HG02610 (cell line): ENCODE data around the gene PPARA.

ENCODE experiments used
- ATAC-seq: cut with Tn5 transposase; IDR thresholded peaks from one replicate; pipeline ENCODE4 v1.9.1; 2021; ENCODE audit warnings: mild to moderate bottlenecking, moderate library complexity; ENCODE audit not compliant: unreplicated experiment

Gene PPARA

DNA sequence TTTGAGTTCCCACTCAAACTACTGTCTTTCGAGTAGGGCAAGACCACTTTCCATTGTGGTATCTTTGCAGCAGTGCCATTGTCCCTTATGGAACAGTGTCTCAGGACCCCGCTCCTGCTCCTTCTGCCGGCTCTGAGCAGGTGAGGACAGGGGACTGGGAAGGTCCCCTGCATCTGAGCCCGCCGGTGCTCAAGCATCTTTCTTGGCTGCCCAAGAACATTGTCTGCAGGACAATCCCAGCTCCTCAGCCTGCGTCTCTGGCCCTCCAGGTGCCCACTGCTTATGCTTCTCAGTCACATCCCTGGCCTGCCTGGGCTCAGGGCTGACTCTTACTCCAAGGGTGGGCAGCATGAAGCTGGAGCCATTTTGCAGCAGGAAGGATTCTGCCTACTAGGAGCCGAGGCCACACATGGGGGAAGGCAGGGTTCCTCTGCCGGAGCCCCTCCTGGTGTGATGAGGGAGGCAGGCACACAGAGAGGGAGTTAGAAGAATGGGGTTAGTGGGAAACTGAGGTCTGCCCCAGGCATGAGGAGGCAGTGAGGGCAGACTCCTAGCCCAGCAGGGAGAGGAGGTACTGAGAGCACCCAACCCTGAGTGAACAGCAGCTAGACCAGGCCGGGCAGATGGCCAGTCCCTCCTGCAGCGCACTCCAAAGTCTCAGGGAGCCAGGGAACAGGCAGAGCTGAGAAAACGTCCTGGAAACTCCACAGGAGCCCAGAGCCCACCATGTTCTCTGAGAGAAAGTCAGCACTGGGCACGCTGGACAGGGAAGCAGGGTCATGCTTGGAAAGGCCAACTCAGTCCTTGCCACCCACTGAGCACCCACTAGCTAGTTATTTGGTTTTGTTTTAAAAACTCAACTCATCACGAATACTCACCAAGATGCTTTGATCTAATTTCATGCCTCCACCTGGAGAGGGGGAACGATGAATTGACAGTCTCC is 7.5 kb upstream of the PPARA start:
- no peak for ATAC-seq

DNA sequence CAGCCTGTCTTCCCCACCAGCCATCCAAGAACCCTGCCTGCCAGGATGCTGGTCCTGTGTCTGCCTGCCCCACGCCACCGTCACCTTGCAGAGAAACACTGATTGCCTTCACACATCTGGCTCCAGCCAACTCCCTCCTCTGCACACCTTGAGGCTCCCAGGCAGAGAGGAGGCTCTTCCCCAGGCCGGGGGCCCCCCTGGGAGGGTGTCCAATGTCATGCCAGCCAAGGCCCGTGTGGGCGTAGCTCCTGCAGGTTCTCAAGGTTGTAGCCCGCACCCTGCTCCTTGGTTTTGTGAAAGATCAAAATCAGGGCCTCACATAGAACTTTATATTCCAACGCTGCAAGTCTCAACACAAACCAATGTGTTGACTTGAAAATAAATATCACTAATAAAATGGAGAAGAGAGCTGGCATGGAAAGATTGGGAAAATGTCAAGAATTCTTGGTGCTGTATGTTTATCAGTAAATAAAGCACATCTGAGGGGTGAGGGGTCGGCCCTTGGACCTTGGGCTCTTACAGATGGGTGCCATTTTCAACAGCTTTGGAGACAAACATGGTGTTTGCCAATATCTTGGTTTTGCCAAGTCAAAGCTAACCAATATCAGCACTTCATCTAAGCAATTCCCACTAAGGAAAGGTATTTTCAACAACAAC is 6.7 kb upstream of the PPARA start:
- no peak for ATAC-seq

DNA sequence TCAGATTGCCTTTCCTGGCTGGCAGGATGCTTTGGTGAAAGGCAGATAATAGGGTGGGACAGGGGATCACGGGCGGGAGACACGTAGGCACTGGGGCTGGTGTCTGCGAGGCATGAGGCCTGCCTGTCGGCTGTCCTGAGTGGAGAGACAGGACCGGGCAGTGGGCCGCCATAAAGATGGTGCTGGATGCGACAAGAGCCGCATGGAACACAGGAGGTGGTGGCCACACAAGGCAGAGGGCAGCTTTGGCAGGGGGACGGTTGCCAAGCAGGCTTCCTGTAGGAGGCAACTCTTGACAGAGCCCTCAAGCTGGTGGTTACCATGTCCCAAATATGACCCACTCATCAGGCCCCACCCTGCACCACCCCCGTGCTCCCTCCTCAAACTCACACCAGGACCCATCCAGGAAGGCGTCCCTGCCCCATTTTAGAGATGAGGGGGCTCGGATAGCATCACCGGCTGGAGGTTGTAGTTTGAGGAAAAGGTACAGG is 4.9 kb upstream of the PPARA start:
- ATAC-seq = no peak

DNA sequence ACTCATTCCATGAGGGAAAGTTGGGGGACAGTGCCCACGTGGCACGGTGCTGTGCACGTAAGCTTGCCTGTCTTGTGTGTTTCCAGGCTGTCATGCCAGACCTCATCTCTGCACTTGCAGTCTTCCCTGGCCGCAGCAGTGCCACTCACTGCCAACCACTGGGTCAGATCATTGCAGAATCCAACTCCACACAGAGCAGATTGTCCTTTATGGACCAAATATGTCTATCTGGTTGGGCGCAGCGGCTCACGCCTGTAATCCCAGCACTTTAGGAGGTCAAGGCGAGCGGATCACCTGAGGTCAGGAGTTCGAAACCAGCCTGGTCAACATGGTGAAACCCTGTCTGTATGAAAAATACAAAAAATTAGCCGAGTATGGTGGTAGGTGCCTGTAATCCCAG is 4.4 kb upstream of the PPARA start:
- no peak for ATAC-seq

DNA sequence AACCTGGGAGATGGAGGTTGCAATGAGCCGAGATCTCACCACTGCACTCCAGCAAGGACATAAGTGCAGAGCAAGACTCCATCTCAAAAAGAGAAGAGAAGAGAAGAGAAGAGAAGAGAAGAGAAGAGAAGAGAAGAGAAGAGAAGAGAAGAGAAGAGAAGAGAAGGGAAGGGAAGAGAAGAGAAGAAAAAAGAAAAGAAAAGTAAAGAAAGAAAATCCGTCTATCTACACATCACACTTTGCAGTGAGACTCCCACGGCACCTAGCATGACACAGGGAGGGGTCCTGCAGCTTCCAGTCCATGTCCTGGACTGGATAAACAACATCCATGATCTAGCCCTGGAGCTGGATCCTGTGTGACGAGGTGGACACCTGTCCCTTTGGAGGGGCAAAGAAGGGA is 4.0 kb upstream of the PPARA start:
- no peak for ATAC-seq

DNA sequence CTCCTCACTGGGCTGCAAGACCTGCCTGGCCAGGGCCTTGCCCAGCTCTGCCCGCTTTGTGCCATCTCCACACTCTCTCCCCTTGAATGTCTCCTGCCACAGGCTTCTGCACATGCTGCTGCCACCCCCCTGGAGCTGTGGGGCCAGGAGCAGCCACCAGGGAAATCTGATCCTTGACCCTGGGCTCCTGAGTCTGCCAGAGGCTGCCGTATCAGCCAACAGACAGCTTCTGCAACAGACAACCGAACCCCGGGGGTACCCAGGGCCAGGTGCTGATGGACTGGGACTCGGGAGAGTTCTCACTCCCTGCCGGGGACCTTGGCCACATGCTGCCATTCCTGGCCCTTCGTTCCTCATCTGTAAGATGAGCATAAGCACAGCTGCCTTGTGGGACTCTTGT is 3.3 kb upstream of the PPARA start:
- ATAC-seq = no peak

DNA sequence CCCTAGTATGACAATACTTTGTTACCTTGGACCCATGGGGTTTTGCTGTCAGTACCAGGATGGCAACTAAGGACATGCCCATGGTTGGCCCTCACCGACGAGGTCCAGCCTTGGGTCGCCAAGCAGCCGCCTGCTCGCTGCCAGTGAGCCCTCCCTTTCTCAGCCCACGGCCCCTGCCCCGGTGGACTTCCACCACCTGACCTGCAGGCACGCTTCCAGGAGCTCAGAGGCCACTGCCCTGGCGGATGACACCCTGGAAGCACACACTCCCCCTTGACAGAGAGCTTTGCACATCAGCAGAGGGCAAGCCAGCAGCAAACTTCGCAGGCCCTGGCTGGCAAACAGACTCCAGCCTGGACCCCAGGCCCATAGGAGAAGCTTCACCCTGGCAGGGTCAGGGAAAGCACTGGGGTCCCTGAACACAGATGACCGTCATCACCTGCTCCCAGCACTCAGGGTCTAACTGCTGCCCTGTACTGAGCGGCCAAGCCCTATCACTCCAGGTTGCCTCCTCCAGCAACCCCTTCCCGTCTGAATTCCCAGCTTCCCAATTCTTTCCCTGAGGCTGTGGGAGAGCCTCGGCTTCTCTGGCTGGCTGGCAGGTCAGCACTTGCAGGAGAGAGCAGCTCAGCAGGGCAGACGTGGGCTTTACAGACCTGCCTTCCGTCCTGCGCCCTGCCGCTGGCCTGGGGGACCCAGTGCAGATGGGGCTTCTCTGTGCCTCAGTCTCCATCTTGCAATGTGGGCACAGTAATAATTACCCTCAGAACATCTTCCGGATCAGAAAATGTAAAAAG is 2.7 kb upstream of the PPARA start:
- ATAC-seq = no peak

DNA sequence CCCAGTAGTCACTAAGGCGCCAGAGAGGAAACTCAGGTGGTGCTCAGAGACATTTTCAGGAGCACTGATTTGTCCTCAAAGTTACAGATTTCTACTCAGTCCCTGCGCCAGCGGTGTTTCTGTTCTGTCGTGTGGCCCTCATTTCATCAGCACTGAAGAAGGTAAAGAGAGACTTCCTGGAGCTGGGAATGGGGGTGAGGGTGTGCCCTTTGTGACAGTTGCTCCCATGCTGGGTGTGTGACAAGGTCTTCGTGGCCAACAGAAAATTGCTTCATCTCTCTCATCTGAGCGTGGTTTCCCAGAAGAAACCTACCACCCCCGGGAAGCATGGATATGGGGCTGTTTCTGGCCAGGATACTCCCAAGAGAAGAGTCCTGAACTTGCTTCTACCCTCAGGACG is 2.0 kb upstream of the PPARA start:
- ATAC-seq = no peak

DNA sequence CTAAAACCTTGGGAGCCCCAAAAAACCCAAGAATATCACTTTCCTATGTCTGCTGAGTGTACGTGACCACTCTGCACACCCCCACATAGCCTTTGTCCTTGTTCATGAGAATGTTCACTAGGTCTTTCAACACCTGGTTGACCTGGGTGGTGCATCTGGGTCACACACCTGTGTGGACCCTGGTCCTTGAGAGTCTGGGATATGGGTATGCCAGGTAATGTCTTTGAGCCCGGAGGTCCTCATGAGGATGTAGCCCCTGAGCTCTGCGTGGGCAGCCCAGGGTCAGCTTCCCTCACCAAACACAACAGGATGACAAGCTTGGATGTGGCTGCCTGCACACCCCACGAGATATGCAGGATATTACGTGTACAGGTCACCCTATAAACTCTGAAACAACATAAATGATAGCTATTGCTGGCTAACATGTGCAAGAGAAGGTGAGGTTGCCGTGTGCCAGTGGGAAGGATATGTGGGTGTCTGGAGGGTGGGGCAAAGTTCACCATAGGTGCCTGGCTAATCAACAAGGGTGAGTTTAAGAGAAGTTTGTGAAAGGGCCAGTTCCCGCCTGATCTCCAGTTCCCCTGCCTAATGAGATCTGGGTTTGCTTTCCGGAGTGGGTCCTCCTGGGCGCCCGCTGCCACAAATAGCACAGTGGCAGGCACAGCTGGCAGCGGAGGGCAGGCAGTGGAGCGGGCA is 1.4 kb upstream of the PPARA start:
- ATAC-seq = no peak

DNA sequence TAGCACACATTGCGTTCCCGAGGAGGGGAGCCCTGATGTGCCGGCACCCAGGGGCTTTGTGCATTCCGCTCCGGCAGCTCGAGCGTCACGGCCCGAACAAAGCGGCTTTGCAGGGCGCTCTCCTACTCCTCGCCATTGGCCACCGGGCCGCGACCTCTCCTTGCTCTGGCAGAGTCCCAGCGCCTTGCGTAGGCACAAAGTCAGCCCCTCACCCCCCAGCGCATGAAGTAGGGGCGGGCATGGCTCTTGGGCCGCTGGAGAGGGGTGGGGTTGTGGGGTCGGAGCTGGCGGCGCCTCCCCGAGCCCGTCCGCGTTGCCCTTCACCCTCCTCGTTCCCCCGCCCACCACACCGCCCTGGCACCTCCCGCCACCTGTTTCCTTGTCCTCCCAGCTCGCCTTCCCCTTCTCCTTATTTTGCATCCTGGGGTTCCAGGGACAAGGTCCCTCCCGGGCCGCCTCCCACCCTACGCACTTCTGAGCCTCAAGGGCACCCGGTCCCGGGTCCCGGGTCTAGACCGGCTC is 753 bp upstream of the PPARA start:
- no peak for ATAC-seq

DNA sequence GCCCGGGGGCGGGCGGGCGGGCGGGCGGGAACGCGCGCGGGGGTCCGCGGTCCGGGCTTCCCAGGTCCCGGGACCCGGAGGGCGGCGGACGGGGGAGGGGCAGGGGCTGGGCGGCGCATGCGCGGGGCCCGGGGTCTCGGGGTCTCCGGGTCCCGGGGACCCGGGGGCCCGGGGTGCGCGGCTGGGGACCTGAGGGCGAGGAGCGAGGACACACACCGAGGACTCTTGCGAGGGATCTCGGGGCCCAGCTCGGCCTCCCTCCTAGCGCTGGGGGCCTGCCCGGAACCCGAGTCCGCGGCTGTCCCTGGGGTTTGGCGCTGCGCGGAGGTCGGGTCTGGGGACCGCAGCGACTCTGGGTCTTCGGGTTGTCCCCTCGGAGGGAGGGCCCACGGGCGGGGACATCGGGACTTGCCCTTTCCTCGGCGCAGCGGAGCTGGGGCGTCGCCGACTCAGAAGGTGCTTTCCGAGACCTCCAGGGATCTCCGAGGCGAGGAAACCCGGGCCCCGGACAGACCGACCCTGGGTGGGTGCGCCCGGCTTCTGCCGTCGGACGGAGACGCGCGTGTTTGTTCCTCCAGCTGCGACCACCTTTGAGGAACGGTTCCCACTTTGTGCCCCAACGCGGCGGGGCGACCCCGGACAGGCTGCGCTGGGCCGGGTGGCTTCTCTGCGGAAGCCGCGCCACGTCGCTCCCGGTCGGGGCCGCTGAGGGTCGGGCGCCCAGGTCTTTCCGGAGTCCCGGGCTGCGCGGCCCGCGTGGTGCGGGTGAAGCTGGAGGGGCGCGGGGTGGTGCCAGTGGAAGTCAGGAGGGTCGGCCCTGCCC is 540 bp downstream of the PPARA start:
- ATAC-seq = peak; percentile 35

DNA sequence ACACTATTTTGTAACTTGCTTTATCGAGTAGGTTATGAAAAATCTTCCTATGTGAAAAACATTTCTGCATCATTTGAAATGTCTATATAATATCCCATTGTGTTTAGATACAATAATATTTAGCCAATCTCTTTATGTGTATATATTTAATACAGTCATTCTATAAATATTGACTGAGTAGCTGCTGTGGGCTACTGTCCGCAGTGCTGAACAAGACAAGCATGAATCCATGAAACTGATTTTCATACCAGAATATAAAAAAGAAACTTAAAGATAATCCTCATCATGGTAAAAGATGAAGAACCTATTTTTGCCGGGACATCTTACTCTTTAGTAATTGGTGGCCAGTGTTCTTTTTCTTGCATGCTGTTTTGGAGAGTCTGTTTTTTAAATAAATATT is 3.6 kb downstream of the PPARA start:
- ATAC-seq = no peak

DNA sequence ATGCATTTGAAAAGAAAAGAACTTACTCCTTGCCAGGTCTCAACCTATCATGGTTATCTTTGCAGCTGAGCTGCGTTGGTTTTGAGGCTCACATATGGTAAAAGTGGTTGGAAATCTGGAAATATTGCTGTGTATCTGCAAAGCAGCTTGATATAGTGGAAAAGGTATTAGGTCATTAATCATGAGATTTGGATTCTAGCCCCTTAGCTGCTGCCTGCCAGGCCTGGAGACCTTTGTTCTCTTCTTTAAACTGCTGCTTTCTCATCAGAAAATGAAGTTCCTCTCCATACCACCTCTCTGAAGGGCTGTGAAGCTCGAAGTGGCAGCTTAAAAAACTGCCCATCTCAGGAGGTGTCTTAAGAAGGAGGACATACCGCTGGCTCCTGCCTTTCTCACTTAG is 5.7 kb downstream of the PPARA start:
- no peak for ATAC-seq

DNA sequence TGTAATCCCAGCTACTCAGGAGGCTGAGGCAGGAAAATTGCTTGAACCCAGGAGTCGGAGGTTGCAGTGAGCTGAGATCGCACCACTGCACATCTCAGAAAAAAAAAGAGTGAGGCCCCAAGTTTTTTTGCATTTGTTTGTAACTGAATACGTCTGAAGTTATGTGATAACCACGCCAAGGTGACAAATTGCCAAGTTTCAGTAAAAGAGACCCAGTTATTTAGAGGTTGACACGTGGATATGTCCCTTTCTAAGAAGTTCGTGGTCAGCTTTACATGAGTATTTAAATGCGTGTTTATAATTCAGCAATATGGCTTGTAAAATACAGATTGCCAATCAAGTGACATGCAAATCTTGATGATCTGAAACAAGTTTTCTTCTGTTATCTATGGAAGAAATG is 8.0 kb downstream of the PPARA start:
- no peak for ATAC-seq

DNA sequence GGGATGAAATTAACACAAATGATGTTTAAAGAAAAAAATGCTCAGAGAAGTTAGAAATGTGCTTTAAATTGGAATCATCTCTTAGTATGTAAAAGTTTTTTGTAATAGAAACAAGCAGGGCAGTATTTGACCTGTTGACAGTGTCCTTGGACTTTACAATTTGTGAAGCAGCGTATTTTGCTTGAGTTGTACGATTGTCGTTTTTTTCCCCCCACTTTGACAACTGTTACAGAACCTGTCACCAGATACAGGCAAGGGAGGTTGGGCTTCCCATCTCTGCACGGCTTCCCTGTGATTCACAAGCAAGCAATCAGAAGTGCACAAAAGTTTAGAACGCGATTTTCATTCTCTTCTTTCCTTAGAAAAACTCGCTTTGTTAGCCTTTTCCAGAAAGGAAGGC is 8.9 kb downstream of the PPARA start:
- ATAC-seq = no peak

DNA sequence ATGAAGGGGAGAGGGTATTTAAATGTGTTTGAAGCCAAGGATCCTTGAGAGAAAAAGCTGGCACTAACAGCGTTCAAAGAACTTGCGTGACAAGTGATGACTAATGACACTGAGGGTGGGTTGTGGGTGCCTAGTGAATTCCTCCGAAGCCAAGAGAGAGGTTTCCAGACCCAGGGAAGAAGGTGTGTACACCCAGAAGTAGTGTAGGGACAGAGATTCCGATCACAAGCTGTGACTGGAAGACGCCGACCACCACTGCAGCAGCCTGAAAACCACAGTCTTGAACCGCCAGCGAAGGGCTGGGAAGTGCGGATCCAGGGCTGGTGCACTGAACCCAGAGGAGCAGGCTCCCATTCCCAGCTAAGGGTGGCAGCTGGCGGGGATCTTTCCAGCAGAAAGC is 9.5 kb downstream of the PPARA start:
- no peak for ATAC-seq

DNA sequence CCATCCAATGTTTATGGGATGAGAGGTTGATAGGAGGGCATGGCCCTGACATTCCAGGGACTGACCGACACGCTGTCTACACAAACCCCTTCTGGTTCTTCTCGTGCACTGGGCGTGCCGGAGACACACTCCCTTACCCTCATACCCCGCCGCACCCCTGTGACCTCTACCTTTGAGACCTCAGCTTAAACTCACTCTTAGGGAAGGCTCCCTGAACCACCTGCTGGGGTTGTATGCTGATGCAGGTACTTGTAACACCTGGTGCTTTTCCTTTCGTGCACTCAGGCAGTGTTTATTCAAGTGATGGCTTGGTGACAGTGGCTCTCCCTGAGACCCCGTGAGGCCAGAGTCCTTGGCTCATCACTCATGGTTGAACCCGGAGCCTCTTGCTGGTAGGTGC is 12.0 kb downstream of the PPARA start:
- ATAC-seq = no peak

DNA sequence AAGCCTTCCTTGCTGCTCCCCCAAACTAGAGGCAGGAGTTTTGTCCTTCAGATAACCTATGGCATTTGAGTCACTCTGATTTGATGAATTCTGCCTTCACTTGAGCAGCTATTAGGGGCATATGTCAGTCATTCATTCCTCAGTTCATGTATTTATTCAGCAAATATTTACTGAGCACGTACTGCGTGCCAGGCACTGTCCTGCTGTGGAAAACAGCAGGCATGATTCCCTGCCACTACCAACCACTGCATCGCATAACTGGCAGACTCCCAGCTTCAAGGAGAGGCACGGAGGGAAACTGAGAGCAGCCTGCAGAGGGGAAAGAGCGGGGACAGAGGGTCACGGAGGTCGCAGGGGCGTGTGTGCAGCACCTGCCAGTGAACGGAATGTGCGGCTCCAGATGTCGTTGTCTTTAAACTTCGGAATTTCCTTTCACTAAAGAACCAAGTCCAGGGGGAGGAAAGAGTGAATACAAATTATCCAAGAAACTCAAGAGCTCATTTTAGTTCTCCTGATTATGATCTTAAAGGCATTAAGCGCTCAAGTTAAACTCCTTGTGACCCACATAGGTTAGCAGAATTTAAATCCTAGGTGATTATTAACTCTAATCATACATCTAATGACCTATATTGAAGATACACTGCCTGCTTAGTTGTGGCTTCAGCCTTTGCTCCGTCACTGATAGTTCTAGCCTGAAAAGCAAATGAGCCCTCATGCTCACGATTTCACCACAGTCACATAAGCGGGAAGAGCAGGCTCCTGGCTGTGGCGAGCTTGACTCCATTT is 12.6 kb downstream of the PPARA start:
- no peak for ATAC-seq

DNA sequence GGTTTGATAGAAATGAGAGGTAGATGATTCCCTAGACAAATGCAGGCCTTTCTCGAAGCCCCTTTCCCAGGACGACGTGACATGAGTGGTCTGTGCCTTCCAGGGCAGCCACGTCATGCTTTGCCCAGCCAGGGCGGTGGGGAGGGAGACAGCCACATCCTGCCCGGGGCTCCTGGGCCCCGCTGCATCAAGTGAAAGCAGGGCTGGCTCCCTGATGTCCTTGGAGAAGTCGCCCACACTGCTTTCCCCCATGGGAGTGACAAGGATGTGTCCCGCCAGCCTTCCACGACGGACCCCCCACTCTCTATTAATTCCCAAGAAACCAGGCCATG is 13.2 kb downstream of the PPARA start:
- no peak for ATAC-seq
